ENCODE measurements around the gene ETHE1. TPM values are rescaled to one million over a fixed set of nuclear protein-coding genes. Genes with fewer than 3 reads are reported as not detected.
"Not testable (repeated sequence)": the region's sequence is repeated elsewhere in the genome, so short reads cannot be mapped to it uniquely, and the experiment has no call there.

The ETHE1 gene
- total RNA-seq, 1 donor from 2014 or later = 144 TPM

GRCh38 chr19:43551399-43552197, 24.6 kb upstream of the ETHE1 start:
- DNase-seq (ENCODE audit: low read depth) = no peak

GRCh38 chr19:43548706-43549105, 21.7 kb upstream of the ETHE1 start:
- DNase-seq (ENCODE audit: low read depth) = no peak

GRCh38 chr19:43547926-43548325, 20.9 kb upstream of the ETHE1 start:
- DNase-seq (ENCODE audit: low read depth) = not testable (repeated sequence)

- no peak for DNase-seq (ENCODE audit: low read depth)
Measured at GRCh38 chr19:43546581-43546980, 19.6 kb upstream of the ETHE1 start.

GRCh38 chr19:43545981-43546380, 19.0 kb upstream of the ETHE1 start:
- no peak for DNase-seq (ENCODE audit: low read depth)

- DNase-seq (ENCODE audit: low read depth) = no peak
Measured at GRCh38 chr19:43545276-43545675, 18.3 kb upstream of the ETHE1 start.

GRCh38 chr19:43544077-43544476, 17.1 kb upstream of the ETHE1 start:
- no peak for DNase-seq (ENCODE audit: low read depth)

GRCh38 chr19:43541920-43542650, 15.1 kb upstream of the ETHE1 start:
- no peak for DNase-seq (ENCODE audit: low read depth)

- no peak for DNase-seq (ENCODE audit: low read depth)
Measured at GRCh38 chr19:43540381-43540780, 13.4 kb upstream of the ETHE1 start.

GRCh38 chr19:43538922-43539321, 11.9 kb upstream of the ETHE1 start:
- DNase-seq (ENCODE audit: low read depth) = no peak

GRCh38 chr19:43534816-43535761, 8.1 kb upstream of the ETHE1 start:
- peak; percentile 26 for DNase-seq (ENCODE audit: low read depth)

- no peak for DNase-seq (ENCODE audit: low read depth)
Measured at GRCh38 chr19:43534305-43534815, 7.4 kb upstream of the ETHE1 start.

GRCh38 chr19:43533546-43534304, 6.7 kb upstream of the ETHE1 start:
- DNase-seq (ENCODE audit: low read depth) = peak; percentile 99

- peak; percentile 82 for DNase-seq (ENCODE audit: low read depth)
Measured at GRCh38 chr19:43532962-43533545, 6.1 kb upstream of the ETHE1 start, which contains the start of gene ZNF575. ZNF575 (plus strand) TSS chr19:43533188; CDS start chr19:43534423, 1,235 bp downstream.

GRCh38 chr19:43532571-43532961, 5.6 kb upstream of the ETHE1 start:
- no peak for DNase-seq (ENCODE audit: low read depth)

- DNase-seq (ENCODE audit: low read depth) = peak; percentile 89
Measured at GRCh38 chr19:43527860-43528622, 1.0 kb upstream of the ETHE1 start.

- DNase-seq (ENCODE audit: low read depth) = no peak
Measured at GRCh38 chr19:43525836-43526771, 897 bp downstream of the ETHE1 start.
